ENCODE results near the gene GPR158.

Gene GPR158

DNA sequence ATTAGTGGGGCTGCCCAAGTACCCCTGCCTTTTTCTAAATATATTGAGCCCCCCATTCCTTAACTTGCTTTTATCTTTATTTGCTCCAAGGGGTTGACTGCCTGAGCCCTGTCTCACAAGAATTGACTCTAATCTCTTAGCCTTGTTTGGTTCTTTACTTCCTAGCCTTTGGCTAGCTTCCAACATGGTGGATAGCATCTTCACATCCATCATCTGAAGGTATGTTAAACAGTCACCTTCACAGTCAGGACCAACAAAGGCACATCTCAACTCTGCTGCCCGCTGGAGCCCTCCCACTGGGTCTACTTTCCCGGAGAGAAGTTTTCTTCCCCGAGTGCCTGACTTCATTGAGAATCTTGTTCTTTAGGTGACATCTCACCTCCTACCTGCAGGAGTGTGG, 329.5 kb downstream of the GPR158 start:
- DNase-seq (ENCODE audit: low spot score), result no peak

DNA sequence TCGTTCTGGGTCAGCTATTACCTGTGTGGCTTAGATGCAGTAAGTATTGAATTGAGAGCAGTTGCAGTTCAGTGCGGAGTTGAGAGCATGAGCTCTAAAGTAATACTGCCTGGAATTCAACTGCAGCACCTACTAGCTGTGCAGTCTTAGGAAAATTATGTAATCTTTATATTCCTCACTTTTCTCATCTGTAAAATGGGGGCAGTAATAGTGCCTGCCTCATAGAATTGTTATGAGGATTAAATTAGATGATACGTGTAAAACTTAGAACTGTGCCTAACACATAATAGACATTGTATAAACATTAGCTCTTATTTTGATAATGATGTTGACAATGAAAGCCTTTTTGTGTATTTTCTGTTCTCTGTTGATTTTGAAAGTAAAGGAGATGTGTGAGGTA, 330.0 kb downstream of the GPR158 start:
- DNase-seq (ENCODE audit: low spot score), result no peak

DNA sequence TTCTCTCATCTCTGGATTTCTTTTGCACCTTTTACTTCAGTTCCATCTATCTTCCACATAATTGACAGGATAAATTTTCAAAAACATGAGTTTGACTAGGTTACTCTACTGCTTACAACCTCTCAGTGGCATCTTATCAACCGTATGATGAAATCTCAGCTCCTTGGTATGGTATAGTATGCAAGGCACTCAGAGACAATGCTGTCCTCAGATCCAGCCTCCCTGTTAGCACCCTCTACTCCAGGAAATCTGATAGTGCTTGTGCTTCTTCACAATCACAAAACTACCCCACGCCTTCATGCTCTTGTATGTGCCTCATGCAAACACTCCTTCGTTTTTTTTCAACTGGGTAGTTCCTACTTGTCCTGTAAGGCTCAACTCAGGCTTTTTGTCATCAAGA, 330.7 kb downstream of the GPR158 start:
- DNase-seq (ENCODE audit: low spot score), result no peak

DNA sequence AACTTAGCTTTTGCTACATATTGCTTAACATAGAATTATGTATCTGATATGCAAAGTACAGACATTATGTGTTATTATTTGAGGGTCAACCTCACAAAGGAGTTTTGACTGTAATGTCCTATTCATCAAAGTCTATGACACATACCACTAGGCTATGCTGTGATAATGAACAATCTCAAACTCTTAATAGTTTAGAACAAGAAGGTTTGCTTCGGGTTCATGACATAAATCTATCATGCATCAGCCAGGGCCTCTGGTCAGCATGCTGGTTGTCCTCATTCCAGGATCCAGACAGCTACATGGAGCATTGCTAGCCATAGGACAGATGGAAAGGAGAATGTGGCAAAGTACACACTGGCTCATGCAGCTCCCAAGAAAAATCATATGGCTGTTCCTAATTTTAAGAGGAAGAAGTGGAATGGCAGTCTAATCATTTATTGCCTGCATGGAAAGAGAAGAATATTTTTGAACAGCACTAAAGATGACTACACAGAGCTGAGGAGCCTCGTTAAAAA, 332.1 kb downstream of the GPR158 start:
- no peak for DNase-seq (ENCODE audit: low spot score)

DNA sequence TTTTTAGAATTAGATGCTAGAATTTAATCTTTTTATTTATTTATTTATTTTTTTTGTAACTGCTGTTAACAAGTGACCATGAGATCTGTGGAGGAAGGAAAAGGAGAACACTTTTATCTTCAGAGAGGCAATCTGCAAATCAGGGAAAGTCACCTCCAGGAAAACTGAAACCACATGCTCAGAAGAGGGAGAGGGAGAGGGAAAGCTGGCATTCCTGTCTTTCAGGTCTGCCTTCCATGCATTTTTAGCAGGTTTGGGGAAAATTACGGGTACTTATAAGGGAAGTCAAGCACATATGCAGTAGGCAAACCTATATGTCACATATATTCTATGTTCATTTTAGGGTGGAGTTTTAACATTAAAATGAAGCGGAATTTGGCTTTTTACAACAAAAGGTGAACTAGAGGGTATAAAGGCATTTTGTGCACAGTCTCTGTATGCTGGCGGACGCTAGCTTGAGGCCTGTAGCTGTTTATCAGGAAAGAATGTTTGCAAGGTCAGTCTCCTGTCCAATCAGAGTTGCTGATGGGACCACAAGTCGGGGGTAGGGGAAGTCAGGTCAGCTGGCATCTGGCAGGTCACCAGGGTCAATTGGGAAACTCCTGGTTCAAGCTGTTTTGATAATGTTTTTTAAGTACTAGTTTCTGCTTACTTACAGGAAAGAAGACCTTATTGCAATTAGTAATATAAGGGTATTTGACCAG, 333.5 kb downstream of the GPR158 start:
- no peak for DNase-seq (ENCODE audit: low spot score)

DNA sequence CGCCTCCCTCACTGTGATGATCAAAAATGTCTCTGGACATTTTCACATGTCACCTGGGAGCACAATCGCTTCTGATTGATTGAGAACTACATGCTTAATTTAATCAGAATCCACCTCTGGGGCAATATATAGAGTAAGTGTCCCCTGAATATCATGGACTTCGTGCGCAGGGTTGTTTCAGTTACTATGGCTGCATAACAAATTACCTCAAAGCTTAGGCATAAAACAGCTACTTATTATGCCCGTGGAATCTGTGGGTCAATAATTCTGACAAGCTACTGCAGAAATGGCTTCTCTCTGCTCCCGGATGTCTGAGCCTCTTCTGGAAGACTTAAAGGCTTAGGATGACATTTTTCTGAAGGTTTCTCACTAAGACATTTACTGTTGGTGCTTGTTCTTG, 334.4 kb downstream of the GPR158 start:
- no peak for DNase-seq (ENCODE audit: low spot score)

DNA sequence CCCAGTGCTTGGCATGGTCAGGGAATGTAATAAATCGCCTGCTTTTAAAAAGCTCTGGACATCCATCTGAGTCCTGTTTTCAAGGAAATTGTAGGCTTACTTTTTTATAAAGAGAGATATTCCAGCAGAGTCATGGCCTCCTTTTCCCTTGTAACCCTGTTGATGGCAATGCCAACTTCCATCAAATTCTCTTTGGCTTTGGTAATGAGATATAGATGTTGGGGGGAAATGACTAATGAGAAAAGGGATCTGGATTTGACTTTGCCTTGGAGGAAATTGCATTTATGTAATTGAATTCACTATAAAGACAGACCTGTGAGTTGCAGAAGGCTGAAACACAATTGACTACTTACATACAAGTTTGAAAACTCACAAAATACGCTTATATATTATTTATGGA, 347.5 kb downstream of the GPR158 start:
- no peak for DNase-seq (ENCODE audit: low spot score)

DNA sequence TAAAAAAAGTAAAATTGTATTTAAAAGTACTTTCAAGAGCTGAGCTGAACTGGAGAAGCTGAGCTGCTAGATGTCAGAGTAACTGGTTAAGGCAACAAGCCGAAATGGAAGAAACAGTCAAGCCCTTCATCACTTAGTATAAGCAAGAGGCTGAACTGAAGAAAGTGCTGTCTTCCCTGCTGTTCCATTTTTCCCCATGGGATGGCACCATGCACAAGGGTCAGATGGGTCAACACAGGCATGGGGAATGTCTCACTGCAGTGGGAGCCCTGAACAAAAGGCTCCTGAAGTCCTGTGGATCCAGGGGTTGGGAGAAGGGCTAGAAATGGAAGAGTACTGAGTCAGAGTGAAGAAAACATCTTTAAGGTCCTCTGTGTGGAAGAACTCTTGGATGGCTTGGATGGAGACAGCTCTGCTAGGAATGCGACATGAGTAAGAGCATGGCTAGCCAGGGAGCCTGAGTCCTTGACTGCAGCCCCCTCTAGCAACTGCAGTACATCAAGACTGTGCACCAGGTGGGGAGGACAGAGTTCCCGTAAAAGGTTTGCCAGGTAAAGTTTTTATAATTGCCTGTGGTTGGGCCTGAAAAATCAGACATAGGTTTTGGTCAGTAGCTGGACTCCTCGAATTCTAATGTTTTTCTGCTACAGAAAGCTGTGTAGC, 348.3 kb downstream of the GPR158 start:
- DNase-seq (ENCODE audit: low spot score), result no peak

DNA sequence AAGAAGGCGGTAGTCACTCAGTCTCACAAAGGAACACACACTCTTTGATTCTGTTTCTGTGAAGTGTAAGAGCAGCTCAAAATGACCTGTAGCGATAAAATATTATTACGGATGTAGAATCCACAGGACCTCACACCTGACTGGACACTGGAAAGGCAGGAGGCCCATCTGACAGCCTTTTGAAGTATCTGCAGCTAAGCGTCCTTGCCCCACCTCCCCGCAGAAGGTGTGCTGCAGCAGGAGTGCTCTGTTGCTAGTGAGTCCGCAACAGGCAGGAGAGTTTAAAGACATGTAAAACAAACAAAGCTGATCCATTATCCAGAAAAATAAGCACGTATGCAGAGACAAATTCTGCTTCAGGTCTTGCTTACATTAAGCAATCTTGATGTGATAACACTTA, 355.5 kb downstream of the GPR158 start:
- DNase-seq (ENCODE audit: low spot score), result no peak

DNA sequence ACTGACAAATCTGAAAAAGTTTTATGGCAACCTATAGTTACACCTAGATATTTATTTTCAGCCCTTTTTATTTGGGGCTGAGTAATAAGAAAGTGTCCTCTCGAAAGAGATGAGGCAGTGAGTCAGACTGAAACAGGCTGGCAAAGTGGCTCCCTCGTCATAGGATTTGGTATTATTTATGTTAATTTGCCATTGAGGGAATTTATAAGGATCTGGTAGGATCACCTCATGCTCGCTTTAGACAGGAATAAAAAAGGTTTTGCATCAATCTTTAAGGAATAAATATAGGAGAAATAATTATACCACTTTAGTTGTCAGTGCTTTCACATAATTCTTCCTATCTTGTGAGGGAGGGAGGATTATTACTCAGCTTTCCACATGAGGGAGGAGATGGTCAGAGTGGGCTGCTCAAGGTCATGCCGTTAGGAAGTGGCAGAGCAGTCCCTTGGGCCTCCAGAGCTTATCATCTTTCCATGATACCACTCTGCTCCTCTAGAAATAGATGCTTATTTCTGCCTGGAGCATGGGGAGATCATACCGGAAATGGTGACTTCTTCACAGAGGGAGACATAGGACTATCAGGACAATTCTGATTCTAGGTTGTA, 356.8 kb downstream of the GPR158 start:
- no peak for DNase-seq (ENCODE audit: low spot score)

DNA sequence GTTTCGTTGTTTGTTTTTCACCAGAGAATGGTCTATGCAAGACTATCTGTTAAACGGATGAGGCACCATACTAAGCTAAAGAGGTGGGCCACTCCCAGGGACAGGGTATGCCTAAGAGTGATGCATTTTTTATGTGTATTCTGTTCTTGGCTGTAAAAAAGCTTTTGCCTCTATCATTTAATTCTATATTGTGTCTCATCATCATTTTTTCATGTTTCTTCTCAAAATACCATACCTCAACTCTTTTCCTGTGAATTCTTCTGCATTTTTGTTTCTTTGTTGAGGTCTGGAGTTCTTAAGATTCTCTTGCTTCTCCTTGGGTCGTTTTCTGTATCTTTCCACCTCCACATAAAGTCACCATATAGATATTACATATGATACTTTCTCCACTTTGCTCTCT, 357.4 kb downstream of the GPR158 start:
- DNase-seq (ENCODE audit: low spot score), result no peak

DNA sequence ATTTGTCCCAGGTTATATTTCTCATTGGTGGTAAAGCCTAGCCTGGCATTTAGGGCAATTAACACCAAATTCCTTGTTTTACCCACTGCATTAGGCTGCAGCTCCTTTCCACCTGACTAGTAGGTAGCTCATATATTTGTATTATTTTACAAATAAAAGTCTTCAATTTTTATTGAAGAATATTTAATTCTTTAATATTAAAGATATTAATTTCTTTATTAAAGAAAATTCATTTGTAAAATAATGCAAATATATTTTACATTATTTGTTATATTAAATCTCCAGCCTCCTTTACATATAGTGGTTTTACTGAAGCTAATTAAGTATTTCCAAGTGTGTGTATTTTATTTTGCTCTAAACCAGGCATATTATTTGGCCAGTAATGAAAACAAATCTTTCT, 361.2 kb downstream of the GPR158 start:
- no peak for DNase-seq (ENCODE audit: low spot score)

DNA sequence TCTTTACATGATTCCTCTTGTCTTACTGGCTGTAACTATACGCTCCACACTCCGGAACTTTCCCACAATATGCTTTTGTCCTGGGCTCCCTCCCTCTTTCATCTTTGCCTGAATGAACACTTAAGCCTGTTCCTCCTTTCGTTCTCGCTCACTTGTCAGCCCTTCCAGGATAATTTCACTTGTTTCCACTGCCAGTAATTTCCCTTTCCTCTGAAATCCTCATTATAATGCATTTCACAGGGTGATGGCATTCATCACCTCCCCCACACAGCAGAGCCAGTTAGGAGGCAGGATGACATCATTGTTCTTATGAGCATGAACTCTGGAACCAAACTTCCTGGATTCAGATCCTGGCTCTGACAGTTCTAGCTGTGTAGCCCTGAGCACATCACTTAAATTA, 372.6 kb downstream of the GPR158 start:
- peak; percentile 4 for DNase-seq (ENCODE audit: low spot score)

DNA sequence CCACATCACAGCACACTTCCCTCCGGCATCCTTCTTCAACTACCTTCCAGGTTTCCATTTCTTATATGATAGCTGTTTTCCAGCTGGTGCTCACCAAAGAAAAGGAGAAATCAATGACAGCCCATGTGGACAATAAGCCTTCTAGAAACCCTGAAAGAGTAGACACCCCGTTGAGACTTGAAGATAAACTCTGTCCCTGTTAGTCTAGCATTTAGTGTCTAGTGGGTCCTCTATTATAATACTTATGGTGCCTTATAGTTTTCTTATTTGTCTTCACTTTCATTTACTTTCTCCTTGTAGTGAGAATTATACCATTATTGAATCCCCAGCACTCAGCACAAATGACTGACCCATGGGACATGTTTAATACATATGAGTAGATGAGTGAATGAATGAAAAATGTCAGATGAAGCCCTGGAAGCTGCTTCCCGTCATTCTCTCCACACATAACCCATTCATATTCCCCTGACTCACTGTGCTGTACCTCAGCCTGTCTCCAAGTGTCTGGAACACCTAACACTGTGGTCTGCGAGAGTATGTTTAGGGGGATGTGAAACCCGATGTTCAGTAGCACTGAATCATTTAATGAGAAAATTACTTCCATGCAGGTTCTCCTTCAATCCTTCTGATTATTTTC, 377.6 kb downstream of the GPR158 start:
- DNase-seq (ENCODE audit: low spot score), result no peak

DNA sequence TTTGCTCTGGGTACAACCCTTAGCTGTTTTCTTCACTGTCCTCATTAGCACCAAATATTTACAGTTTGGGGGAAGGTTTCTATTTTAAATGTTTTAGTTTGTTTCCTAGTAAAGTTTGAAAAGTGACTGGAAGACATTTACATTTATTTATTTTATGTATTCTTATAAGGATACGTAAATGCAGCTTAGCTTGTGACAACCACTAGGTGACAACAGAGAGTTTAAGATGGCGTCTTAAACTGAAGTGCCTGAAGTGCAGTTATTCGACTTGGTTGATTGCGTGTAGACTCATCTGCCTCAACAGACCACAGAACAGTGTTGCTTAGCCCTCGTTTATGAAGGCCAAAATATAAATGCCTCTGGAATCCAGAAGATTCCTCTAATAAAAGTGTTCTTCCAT, 381.1 kb downstream of the GPR158 start:
- no peak for DNase-seq (ENCODE audit: low spot score)

DNA sequence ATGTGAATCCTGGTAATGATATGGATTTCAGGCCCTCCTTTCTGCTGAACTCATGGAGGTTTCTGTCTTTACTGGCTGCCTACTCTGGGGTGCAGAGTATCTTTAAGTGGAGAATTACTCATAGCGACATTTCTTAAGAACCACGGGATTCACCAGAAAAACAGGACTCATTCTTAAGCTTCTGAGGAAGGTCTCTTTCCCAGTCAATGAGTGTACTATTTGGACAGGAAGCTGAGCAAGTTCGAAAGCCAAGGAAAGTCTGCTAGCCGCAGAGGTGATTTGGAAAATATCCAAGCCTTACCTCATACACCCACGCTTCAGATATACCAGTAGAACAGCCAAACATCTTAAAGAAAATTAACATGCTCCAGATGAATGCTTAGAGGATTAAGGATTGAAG, 381.7 kb downstream of the GPR158 start:
- DNase-seq (ENCODE audit: low spot score), result no peak

DNA sequence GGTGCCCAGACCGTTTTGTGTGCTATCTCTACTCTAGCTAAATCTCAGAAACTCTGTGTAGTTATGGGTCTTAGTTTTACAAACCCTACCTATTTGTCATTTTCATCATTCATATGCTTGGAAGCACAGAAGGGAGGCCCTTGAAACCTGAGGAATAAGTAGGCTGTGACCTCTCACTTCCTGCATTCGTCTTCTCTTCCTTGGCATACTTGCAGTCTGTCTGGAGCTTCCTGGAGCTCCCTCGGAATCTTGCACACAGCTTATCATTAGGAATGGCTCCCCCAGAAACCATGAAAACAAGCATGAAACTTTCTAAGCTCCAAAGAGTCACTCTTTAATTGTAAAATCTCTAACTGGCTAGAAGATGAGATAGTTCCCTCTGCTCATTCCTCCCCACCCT, 382.3 kb downstream of the GPR158 start:
- no peak for DNase-seq (ENCODE audit: low spot score)

DNA sequence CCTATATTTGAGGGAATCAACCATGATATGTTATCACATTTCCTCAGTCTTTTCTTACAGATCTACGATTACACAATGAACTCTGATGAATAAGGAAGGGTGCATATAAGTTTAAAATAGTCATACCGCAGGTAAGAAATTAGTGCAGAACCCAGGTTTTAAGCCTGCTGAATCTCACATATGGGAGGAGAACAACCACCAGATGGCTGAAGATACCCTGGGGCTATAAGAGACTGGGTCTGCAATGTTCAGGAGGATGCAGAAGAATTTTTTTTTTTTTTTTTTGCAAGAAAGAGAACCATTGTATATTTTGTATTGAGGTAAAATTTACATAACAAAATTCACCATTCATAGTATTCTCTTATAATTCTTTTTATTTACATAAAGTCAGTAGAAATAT, 387.0 kb downstream of the GPR158 start:
- DNase-seq (ENCODE audit: low spot score), result no peak

DNA sequence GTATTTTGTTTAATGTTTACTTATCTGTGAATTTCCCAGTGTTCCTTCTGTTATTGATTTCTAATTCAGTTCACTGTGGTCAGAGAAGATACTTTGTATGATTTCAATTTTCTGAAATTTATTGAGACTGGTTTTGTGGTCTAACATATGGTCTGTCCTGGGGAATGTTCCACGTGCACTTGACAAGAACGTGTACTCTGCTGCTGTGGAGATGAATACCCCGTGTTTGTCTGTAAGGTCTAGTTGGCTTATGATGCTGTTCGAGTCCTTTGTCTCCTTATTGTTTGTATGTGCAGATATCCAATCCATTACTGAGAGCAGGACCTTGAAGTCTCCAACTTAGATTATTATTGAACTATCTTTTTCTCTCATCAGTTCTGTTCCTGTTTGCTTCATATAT, 387.7 kb downstream of the GPR158 start:
- no peak for DNase-seq (ENCODE audit: low spot score)

DNA sequence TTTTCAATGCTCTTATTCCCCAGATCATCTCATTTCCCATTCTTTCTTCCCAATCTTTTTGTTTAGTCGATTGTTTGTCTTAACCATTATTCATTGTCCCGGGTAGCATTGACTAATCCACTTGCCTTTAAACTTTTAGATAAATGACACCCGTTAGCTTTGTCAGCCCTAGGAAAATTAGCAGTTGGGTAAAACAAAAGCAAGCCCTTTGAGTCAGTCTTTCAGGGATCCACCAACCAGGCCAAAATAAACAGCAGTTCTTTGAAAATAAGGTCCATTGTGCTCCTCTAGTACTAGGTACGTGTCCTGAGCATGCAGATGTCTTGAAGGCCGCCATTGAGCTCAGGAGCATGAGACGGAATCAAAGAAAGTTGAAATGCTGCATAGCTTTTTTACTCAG, 389.6 kb downstream of the GPR158 start:
- no peak for DNase-seq (ENCODE audit: low spot score)

DNA sequence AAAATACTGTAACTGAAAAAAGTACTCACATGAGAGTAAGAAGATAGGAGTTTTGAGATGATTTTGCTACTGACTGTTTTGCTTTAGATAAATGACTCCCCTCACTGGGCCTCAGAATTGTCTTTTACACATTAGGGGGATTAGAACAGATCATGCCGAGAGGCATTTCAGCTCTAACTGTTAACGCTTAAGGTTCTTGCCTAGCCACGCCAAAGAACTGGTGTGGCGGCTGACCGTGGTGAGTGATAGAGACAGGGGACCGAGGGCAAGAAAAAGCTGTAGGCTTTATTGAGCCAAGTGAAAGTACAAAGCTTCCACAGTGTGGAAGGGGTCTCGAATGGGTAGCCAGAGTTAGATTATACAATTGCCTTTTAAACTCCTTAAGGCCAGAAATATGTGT, 390.8 kb downstream of the GPR158 start:
- DNase-seq (ENCODE audit: low spot score), result no peak

DNA sequence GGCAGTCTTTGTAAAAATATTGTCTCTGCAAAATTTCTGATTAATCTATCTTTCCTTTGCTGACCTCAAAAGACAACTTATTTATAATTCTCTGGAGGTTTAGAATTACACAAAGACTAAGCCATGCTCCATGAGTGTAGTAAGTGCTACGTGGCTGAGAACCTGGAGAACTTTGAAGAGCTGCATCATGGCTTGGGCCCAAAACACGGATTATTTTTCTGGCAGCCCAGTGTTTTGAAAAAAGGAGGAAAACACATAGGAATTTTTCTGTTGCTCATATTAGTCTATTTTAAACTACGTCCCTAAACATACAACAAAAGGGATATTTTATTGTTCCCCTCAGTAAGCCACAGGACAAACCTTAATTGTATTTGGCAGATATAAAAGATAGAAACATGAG, 398.5 kb downstream of the GPR158 start:
- DNase-seq (ENCODE audit: low spot score), result no peak

DNA sequence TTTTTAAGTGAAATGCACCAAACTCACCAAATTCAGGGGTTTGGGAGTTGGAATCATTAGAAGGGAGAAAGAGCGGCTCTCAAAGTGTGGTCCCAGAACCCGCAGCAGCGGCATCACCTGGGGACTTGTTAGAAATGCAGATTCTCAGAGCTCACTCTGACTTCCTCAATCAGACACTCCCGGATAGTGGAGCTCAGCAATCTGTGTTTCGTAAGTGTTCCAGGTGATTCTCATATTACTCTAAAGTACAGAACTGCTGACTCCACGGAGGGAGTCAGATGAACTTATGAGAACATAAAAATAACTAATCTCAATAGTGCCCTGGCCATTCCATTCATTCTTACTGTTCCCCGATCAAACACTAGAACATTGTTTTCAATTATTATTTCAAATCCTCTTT, 400.5 kb downstream of the GPR158 start:
- no peak for DNase-seq (ENCODE audit: low spot score)
